ENCODE measurements around the gene TENM3.
A peak's percentile ranks its signal among the peaks of the same experiment; 100 is the strongest.

The TENM3 gene

DNA sequence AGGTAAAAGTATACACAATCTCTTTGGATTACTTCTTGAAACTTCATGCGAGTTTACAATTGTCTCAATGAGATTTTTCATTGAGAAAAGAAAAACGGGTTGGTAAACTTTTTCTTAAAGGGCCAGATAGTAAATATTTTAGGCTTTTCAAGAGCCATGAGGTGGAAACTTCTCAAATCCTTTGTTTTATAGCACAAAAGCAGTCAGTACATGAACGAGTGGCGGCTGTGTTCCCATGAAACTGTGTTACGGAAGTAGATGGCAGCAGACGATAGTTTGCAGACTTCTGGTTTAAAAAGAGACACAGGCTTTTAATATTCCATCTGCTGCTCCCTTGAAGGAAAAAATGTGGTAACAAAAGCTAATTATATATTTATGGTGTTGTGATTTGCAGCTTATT, 332.0 kb downstream of the TENM3 start:
- H3K79me2 ChIP-seq (ENCODE audit: control insufficient read depth, insufficient read depth, low read length, unreplicated experiment), result no peaks in the 10 kb centered on the region
- H3K27ac ChIP-seq (ENCODE audit: low read depth, low read length), result no peak overlapping the region
- H3K27me3 ChIP-seq (ENCODE audit: insufficient read depth, low read length), result no peaks in the 10 kb centered on the region
- peaks cover 9% of the 10 kb centered on the region for H3K4me1 ChIP-seq (ENCODE audit: control insufficient read depth, insufficient read depth, low read length, unreplicated experiment)
- H3K36me3 ChIP-seq (ENCODE audit: insufficient read depth, low read length), result no peaks in the 10 kb centered on the region
- no peak overlapping the region for H2AFZ ChIP-seq (ENCODE audit: low read length, unreplicated experiment)
- H3K4me3 ChIP-seq (ENCODE audit: low read depth, low read length), result no peak overlapping the region

DNA sequence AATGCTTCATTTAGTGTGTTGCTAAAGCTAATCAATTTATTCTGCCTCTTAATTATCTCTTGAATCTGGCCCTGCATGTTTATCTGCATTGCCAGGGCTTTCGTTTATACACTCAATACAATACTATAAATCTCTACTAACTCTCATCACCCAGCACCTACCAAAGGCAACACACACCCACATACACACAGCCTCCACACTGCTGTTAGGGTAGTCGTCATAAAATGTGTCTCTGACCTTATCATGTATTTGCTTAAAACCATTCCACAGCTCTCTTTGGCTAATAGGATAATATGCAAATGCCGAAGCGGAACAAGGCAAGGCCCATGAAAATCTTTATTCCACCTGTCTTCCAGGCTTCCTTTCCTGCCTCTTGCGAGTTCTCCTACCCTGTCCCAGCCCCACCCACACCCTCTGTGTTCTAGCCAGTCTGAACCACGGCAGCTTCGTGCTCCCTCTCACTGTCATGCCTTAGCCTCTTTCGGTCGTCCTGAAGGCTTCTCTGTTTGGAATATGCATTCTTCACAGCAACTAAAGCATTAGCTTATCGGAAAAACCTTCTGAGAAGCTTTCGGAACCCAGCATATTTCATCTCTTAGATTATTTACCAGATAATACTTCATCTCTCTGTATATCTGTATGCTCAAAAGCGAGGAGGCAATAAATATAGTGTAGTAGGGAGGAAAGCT, 333.5 kb downstream of the TENM3 start:
- Histone ChIP-seq H2AFZ (ENCODE audit: low read length, unreplicated experiment) (no peak overlapping the region), H3K27me3 (ENCODE audit: insufficient read depth, low read length) (no peaks in the 10 kb centered on the region), H3K4me1 (ENCODE audit: control insufficient read depth, insufficient read depth, low read length, unreplicated experiment) (peaks cover 9% of the 10 kb centered on the region), H3K27ac (ENCODE audit: low read depth, low read length) (no peak overlapping the region), H3K79me2 (ENCODE audit: control insufficient read depth, insufficient read depth, low read length, unreplicated experiment) (no peaks in the 10 kb centered on the region), H3K36me3 (ENCODE audit: insufficient read depth, low read length) (no peaks in the 10 kb centered on the region), H3K4me3 (ENCODE audit: low read depth, low read length) (no peak overlapping the region)

DNA sequence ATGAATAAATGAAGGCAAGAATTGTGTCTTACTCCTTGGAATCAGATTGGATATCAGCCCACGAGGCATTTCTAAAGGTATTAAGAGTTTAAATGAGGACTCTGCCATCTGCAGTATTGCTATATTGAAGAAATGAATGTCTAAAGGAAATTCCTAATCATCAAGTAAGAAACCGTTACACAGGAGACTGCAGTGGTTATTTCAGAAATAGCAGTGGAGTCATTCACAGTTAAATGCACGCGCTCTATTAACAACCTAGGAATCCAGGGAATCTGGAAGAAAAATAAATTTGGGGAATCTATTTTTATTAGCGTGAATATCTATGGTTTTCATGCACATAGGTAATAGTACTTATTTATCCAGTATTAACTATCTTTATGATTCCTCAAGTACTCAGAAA, 334.2 kb downstream of the TENM3 start:
- Histone ChIP-seq H3K27ac (ENCODE audit: low read depth, low read length) (no peak overlapping the region), H3K4me1 (ENCODE audit: control insufficient read depth, insufficient read depth, low read length, unreplicated experiment) (peaks cover 9% of the 10 kb centered on the region), H3K79me2 (ENCODE audit: control insufficient read depth, insufficient read depth, low read length, unreplicated experiment) (no peaks in the 10 kb centered on the region), H3K27me3 (ENCODE audit: insufficient read depth, low read length) (no peaks in the 10 kb centered on the region), H2AFZ (ENCODE audit: low read length, unreplicated experiment) (no peak overlapping the region), H3K36me3 (ENCODE audit: insufficient read depth, low read length) (no peaks in the 10 kb centered on the region), H3K4me3 (ENCODE audit: low read depth, low read length) (no peak overlapping the region)

DNA sequence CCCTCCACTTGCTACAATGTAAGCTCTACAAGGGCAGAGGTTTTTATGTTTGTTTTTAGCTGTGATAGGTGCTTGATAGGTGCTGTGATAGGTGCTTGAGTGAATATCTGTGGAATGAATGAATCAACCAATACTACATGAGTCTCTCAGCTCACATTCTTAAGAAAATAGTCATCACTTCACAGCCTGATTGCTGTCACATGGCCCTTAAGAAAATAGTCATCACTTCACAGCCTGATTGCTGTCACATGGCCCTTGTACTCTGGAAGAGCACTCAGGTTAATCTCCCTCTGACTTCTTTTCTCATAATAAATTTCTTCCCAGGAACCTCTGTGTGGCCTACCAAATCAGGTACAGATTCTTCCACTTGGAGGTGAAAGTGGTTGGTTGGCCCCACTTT, 335.2 kb downstream of the TENM3 start:
- Histone ChIP-seq H2AFZ (ENCODE audit: low read length, unreplicated experiment) (no peak overlapping the region), H3K36me3 (ENCODE audit: insufficient read depth, low read length) (no peaks in the 10 kb centered on the region), H3K4me3 (ENCODE audit: low read depth, low read length) (no peak overlapping the region), H3K79me2 (ENCODE audit: control insufficient read depth, insufficient read depth, low read length, unreplicated experiment) (no peaks in the 10 kb centered on the region), H3K4me1 (ENCODE audit: control insufficient read depth, insufficient read depth, low read length, unreplicated experiment) (peaks cover 9% of the 10 kb centered on the region), H3K27me3 (ENCODE audit: insufficient read depth, low read length) (no peaks in the 10 kb centered on the region), H3K27ac (ENCODE audit: low read depth, low read length) (peak overlapping the region; percentile 18; the same call in 1 of the 2 replicates)

DNA sequence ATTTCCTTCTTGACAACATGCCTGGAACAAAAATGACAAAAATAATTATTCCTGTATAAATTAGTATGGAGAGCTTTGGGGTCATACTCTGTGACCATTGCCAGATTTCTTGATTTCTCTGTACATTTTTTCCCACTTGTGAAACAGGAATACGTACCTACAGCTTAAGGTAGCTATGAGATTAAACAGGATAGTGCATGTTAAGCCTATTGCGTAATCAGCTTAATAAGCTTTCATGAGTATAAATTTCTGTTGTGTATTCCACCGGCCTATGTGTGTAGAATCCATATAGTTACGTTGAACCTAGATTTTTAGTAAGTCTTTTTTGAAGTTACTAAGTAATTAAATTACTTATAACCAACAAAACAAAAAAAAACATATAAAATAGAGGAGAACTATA, 339.0 kb downstream of the TENM3 start:
- no peak overlapping the region for H3K27ac ChIP-seq (ENCODE audit: low read depth, low read length)
- no peak overlapping the region for H3K4me3 ChIP-seq (ENCODE audit: low read depth, low read length)
- H3K4me1 ChIP-seq (ENCODE audit: control insufficient read depth, insufficient read depth, low read length, unreplicated experiment), result peaks cover 9% of the 10 kb centered on the region
- no peaks in the 10 kb centered on the region for H3K36me3 ChIP-seq (ENCODE audit: insufficient read depth, low read length)
- no peaks in the 10 kb centered on the region for H3K79me2 ChIP-seq (ENCODE audit: control insufficient read depth, insufficient read depth, low read length, unreplicated experiment)
- no peaks in the 10 kb centered on the region for H3K27me3 ChIP-seq (ENCODE audit: insufficient read depth, low read length)
- no peak overlapping the region for H2AFZ ChIP-seq (ENCODE audit: low read length, unreplicated experiment)

DNA sequence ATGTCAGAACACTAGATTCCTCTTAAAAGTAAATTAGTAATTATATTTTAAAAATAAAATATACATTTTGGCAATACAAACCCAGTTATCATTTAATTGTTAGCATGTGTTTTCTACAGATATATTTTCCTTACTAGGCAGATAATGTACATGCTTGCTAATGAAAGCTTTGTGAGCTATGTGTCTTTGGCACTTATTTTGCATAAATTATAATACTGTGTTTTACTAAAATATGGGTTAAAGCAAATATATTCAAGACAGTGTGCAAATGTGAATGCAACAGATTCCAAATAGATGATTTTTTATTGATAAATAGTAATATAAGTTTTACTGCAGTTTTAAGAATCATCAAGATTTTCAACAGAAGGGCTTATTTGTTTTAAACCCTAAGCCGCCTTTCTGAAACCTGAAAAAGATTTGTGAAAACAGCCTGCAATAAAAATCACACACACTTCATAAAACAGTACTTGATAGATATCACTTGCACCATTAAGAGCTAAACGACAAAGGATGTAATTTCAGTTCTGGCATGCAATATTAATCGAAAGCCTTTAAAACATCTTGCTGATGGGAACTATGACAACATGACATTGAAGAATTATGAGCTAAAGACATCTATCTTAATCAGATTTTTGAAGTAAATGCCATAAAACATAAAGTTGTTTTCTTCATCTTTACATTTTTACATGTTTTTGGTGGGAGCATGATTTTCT, 340.7 kb downstream of the TENM3 start:
- Histone ChIP-seq H3K4me3 (ENCODE audit: low read depth, low read length) (no peak overlapping the region), H2AFZ (ENCODE audit: low read length, unreplicated experiment) (no peak overlapping the region), H3K27me3 (ENCODE audit: insufficient read depth, low read length) (no peaks in the 10 kb centered on the region), H3K79me2 (ENCODE audit: control insufficient read depth, insufficient read depth, low read length, unreplicated experiment) (no peaks in the 10 kb centered on the region), H3K4me1 (ENCODE audit: control insufficient read depth, insufficient read depth, low read length, unreplicated experiment) (peaks cover under 1% of the 10 kb centered on the region), H3K36me3 (ENCODE audit: insufficient read depth, low read length) (0 out of 2 replicates have a peak, but pooled peaks cover 5% of the 10 kb centered on the region), H3K27ac (ENCODE audit: low read depth, low read length) (no peak overlapping the region)

DNA sequence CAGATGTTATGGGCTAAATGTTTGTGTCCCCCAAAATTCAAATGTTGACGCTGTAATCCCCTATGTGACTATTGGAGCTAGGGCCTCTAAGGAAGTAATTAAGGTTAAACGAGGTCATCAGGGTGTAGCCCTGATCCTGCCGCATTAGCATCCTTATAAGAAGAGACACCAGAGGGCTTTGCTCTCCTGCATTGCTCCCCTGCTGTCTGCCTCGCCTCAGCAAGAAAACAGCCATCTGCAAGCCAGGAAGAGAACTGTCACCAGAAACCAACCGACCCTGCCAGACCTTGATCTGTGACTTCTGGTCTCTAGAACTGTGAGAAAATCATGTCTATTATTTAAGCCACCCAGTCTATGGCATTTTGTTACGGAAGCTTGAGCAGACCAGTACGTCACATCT, 342.1 kb downstream of the TENM3 start:
- Histone ChIP-seq H3K4me3 (ENCODE audit: low read depth, low read length) (no peak overlapping the region), H2AFZ (ENCODE audit: low read length, unreplicated experiment) (no peak overlapping the region), H3K79me2 (ENCODE audit: control insufficient read depth, insufficient read depth, low read length, unreplicated experiment) (no peaks in the 10 kb centered on the region), H3K27me3 (ENCODE audit: insufficient read depth, low read length) (no peaks in the 10 kb centered on the region), H3K4me1 (ENCODE audit: control insufficient read depth, insufficient read depth, low read length, unreplicated experiment) (no peaks in the 10 kb centered on the region), H3K36me3 (ENCODE audit: insufficient read depth, low read length) (0 out of 2 replicates have a peak, but pooled peaks cover 9% of the 10 kb centered on the region), H3K27ac (ENCODE audit: low read depth, low read length) (no peak overlapping the region)

DNA sequence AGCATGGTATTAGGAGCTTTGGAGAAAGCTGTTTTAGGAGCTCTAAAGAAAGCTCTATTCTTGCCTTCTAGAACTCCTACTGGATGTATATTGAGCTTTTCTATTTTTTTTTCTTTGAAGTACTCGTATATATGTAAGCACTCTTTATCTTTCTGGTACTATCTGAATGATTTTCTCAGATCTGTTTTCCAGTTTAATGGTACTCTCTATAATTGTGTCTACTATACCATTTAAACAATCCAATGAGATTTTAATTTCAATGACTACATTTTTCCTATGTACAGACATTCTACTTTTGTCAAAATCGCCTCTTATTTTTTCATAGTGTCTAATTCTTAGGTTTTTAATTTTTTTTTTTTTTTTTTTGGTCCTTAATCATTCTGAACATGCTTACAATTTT, 345.9 kb downstream of the TENM3 start:
- no peak overlapping the region for H2AFZ ChIP-seq (ENCODE audit: low read length, unreplicated experiment)
- H3K27ac ChIP-seq (ENCODE audit: low read depth, low read length), result no peak overlapping the region
- no peaks in the 10 kb centered on the region for H3K79me2 ChIP-seq (ENCODE audit: control insufficient read depth, insufficient read depth, low read length, unreplicated experiment)
- H3K36me3 ChIP-seq (ENCODE audit: insufficient read depth, low read length), result 0 out of 2 replicates have a peak, but pooled peaks cover 9% of the 10 kb centered on the region
- H3K4me1 ChIP-seq (ENCODE audit: control insufficient read depth, insufficient read depth, low read length, unreplicated experiment), result peaks cover 12% of the 10 kb centered on the region
- no peaks in the 10 kb centered on the region for H3K27me3 ChIP-seq (ENCODE audit: insufficient read depth, low read length)
- no peak overlapping the region for H3K4me3 ChIP-seq (ENCODE audit: low read depth, low read length)

DNA sequence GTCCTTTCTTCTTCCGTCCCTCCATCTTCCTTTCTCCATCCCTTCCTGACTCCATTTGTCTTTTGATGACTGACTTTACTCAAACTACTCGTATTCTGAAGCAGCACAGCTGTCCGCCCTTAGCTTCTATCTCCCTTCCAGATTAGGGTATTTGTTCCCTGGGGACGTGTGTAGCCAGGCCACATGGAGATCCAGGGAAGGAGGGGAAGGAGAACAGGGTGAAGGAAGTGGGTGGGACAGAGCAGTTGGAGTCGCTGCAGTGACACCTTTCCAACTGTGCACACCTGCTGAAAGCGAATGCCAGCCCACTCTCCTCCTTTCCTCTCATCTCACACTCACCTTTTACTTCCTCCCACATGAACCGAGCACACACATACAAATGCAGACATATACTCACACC, 350.2 kb downstream of the TENM3 start:
- H3K27ac ChIP-seq (ENCODE audit: low read depth, low read length), result no peak overlapping the region
- H3K4me1 ChIP-seq (ENCODE audit: control insufficient read depth, insufficient read depth, low read length, unreplicated experiment), result peaks cover 13% of the 10 kb centered on the region
- no peak overlapping the region for H2AFZ ChIP-seq (ENCODE audit: low read length, unreplicated experiment)
- H3K36me3 ChIP-seq (ENCODE audit: insufficient read depth, low read length), result 0 out of 2 replicates have a peak, but pooled peaks cover 8% of the 10 kb centered on the region
- H3K27me3 ChIP-seq (ENCODE audit: insufficient read depth, low read length), result no peaks in the 10 kb centered on the region
- H3K79me2 ChIP-seq (ENCODE audit: control insufficient read depth, insufficient read depth, low read length, unreplicated experiment), result no peaks in the 10 kb centered on the region
- H3K4me3 ChIP-seq (ENCODE audit: low read depth, low read length), result no peak overlapping the region

DNA sequence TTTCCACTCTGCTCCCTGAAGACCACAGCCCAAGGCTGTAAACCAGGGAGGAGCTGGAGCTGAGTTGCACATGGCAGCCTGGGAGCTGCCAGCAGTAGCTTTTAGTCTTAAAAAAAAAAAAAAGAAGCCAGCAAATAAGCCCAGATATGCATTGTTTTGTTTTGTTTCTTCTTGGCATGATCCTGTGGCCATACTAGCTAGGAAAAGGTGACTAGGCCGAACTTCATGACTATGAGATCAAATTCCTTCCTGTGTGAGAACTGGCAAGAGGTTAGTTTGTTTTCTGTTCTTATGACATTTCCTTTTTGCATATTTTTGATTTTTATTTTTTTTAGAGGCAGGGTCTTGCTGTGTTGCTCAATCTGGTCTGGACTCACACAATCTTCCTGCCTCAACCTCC, 350.7 kb downstream of the TENM3 start:
- peaks cover 13% of the 10 kb centered on the region for H3K4me1 ChIP-seq (ENCODE audit: control insufficient read depth, insufficient read depth, low read length, unreplicated experiment)
- no peaks in the 10 kb centered on the region for H3K27me3 ChIP-seq (ENCODE audit: insufficient read depth, low read length)
- H3K27ac ChIP-seq (ENCODE audit: low read depth, low read length), result no peak overlapping the region
- no peak overlapping the region for H2AFZ ChIP-seq (ENCODE audit: low read length, unreplicated experiment)
- 0 out of 2 replicates have a peak, but pooled peaks cover 4% of the 10 kb centered on the region for H3K36me3 ChIP-seq (ENCODE audit: insufficient read depth, low read length)
- no peaks in the 10 kb centered on the region for H3K79me2 ChIP-seq (ENCODE audit: control insufficient read depth, insufficient read depth, low read length, unreplicated experiment)
- H3K4me3 ChIP-seq (ENCODE audit: low read depth, low read length), result no peak overlapping the region

DNA sequence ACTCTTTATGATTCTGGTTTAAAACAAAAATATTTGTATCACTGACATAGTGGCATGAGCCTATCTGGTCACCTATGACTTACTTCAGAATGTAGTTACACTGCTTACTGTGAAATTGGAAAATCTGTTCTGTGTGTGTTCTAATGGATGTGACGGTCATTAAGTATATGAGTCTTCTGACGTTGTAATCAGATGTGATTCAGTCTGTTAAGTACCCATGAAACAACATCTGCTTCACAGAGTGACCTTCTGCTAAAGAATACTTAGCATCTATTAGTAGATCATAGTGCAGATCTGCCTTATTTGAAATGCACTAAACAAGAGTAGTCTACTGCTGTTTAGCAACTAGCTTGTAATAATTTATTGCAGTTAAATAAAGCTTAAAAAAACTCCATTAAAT, 356.9 kb downstream of the TENM3 start:
- Histone ChIP-seq H2AFZ (ENCODE audit: low read length, unreplicated experiment) (no peak overlapping the region), H3K36me3 (ENCODE audit: insufficient read depth, low read length) (no peaks in the 10 kb centered on the region), H3K79me2 (ENCODE audit: control insufficient read depth, insufficient read depth, low read length, unreplicated experiment) (no peaks in the 10 kb centered on the region), H3K4me3 (ENCODE audit: low read depth, low read length) (no peak overlapping the region), H3K4me1 (ENCODE audit: control insufficient read depth, insufficient read depth, low read length, unreplicated experiment) (peaks cover 14% of the 10 kb centered on the region), H3K27me3 (ENCODE audit: insufficient read depth, low read length) (no peaks in the 10 kb centered on the region), H3K27ac (ENCODE audit: low read depth, low read length) (no peak overlapping the region)
